Loucy (cell line): ENCODE data around the gene U2AF1.
"Not testable (repeated sequence)": the region's sequence is repeated elsewhere in the genome, so short reads cannot be mapped to it uniquely, and the experiment has no call there.

Experiments
- H2AFZ ChIP-seq: fragments of 200-600 bp; sonication (generic); 2 replicates; pipeline ENCODE4 v1.6.0; 2016; ENCODE audit warnings: antibody characterized with exemption, mild to moderate bottlenecking, low read length, moderate library complexity
- H3F3A ChIP-seq: fragments of 200-600 bp; 2 replicates; pipeline ENCODE4 v1.6.0; 2016; ENCODE audit warnings: antibody characterized with exemption, low read depth, mild to moderate bottlenecking
- H3K27me3 ChIP-seq: fragments of 200-600 bp; sonication (generic); 2 replicates; pipeline ENCODE4 v1.6.1; 2014; ENCODE audit warnings: low read length, mild to moderate bottlenecking; ENCODE audit not compliant: insufficient read depth, poor library complexity, severe bottlenecking
- H3K36me3 ChIP-seq: fragments of 200-600 bp; sonication (generic); 2 replicates; pipeline ENCODE4 v1.6.1; 2016; ENCODE audit warnings: low read length; ENCODE audit not compliant: insufficient read depth
- H3K4me1 ChIP-seq: fragments of 200-600 bp; sonication (generic); 2 replicates; pipeline ENCODE4 v1.5.1; 2014; ENCODE audit warnings: low read length, mild to moderate bottlenecking; ENCODE audit not compliant: insufficient read depth, poor library complexity, severe bottlenecking
- H3K4me2 ChIP-seq: fragments of 200-600 bp; sonication (generic); 2 replicates; pipeline ENCODE4 v1.6.0; 2014; ENCODE audit warnings: antibody characterized with exemption, low read length, low read depth, mild to moderate bottlenecking; ENCODE audit not compliant: poor library complexity, severe bottlenecking
- H3K4me3 ChIP-seq: fragments of 200-600 bp; sonication (generic); 2 replicates; pipeline ENCODE4 v1.5.1; 2014; ENCODE audit warnings: low read length, mild to moderate bottlenecking, mixed read lengths; ENCODE audit not compliant: poor library complexity, severe bottlenecking
- H3K79me2 ChIP-seq: fragments of 200-600 bp; sonication (generic); 2 replicates; pipeline ENCODE4 v1.6.1; 2014; ENCODE audit warnings: low read length; ENCODE audit not compliant: insufficient read depth
- H3K9ac ChIP-seq: fragments of 200-600 bp; sonication (generic); 2 replicates; pipeline ENCODE4 v1.6.0; 2014; ENCODE audit warnings: mild to moderate bottlenecking, low read depth, low read length, moderate library complexity; ENCODE audit not compliant: poor library complexity, severe bottlenecking
- H3K9me2 ChIP-seq: fragments of 200-600 bp; sonication (generic); replicated peaks from 2 replicates; pipeline ENCODE4 v1.6.1; 2016; ENCODE audit warnings: low read depth, low read length, mixed read lengths
- H3K9me3 ChIP-seq: fragments of 200-600 bp; sonication (generic); 2 replicates; pipeline ENCODE4 v1.6.1; 2014; ENCODE audit warnings: mild to moderate bottlenecking, antibody characterized with exemption, low read length, low read depth; ENCODE audit not compliant: insufficient read depth
- H4K20me1 ChIP-seq: fragments of 200-600 bp; sonication (generic); 2 replicates; pipeline ENCODE4 v1.6.0; 2014; ENCODE audit warnings: antibody characterized with exemption, low read length, mild to moderate bottlenecking; ENCODE audit not compliant: insufficient read depth, poor library complexity, severe bottlenecking

U2AF1 gene

GRCh38 chr21:43044547-43044946 lies 62.8 kb downstream of the U2AF1 start:
- not testable (repeated sequence) for H3K79me2 ChIP-seq, H4K20me1 ChIP-seq, H2AFZ ChIP-seq, H3K36me3 ChIP-seq, H3K9me2 ChIP-seq, H3K27me3 ChIP-seq, H3K9ac ChIP-seq, H3K9me3 ChIP-seq, H3K4me2 ChIP-seq, H3K4me3 ChIP-seq, H3K4me1 ChIP-seq, H3F3A ChIP-seq

DNA sequence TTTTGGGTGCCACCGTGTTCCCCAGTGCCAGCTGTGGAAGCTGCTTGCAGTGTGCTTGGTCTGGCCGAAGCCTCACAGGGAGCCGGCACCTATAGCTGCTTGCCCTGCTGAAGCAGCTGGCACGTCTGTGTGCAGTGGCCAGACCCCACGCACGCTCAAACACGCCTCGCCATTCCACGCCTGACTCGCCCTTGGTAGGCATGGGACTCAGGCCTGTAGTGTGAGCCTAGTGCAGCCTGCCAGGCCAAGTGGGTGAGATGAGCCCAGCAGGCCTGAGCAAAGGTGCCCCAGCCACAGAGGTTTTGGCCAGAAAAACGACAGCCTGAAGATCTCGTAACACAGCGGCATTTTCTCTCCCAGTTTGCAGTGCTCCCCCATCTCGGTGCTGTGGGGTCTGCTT lies 64.1 kb downstream of the U2AF1 start:
- H3K9ac ChIP-seq, H4K20me1 ChIP-seq, H3K4me1 ChIP-seq, H3K4me2 ChIP-seq, H2AFZ ChIP-seq, H3F3A ChIP-seq, H3K36me3 ChIP-seq, H3K27me3 ChIP-seq, H3K4me3 ChIP-seq, H3K9me3 ChIP-seq, H3K79me2 ChIP-seq, H3K9me2 ChIP-seq: not testable (repeated sequence)
